ENCODE data around the gene RAF1. TPM values are rescaled to one million over a fixed set of nuclear protein-coding genes. Genes with fewer than 3 reads are reported as not detected.
"Not testable (repeated sequence)": the region's sequence is repeated elsewhere in the genome, so short reads cannot be mapped to it uniquely, and the experiment has no call there.

Gene RAF1
- 62.1 and 91.4 TPM in 2 replicates for total RNA-seq (2014; rRNA removed; shearing (Covaris generic))

- H3K36me3 ChIP-seq, result peaks cover 9% of the 10 kb centered on the region
- H3K27ac ChIP-seq, result peak within 1 kb of the TSS; percentile 95
- H3K4me1 ChIP-seq (replicated peaks), result peaks cover 22% of the 10 kb centered on the region
- peak; percentile 94 to 96 for DNase-seq (ENCODE audit: low read depth in 1 of 2, low spot score in 2 of 2)
- H3K9me3 ChIP-seq (replicated peaks), result no peaks in the 10 kb centered on the region
- peak within 1 kb of the TSS; percentile 93 for H3K4me3 ChIP-seq
- no peaks in the 10 kb centered on the region for H3K27me3 ChIP-seq (replicated peaks)
Measured at GRCh38 chr3:12663936-12664908, at the start of gene RAF1. Gene RAF1, minus strand, starts transcription at chr3:12664117. Its CDS starts 45,396 bp downstream, at chr3:12618721.

GRCh38 chr3:12710062-12710461, 46.1 kb upstream of the RAF1 start:
- no peaks in the 10 kb centered on the region for H3K4me1 ChIP-seq (replicated peaks)
- no peaks in the 10 kb centered on the region for H3K36me3 ChIP-seq
- H3K27ac ChIP-seq, result no peak overlapping the region
- H3K9me3 ChIP-seq (replicated peaks), result no peaks in the 10 kb centered on the region
- no peak overlapping the region for H3K4me3 ChIP-seq
- H3K27me3 ChIP-seq (replicated peaks), result no peaks in the 10 kb centered on the region
- no peak for DNase-seq (ENCODE audit: low read depth in 1 of 2, low spot score in 2 of 2)

GRCh38 chr3:12709334-12709733, 45.4 kb upstream of the RAF1 start:
- Histone ChIP-seq H3K27me3 (replicated peaks) (no peaks in the 10 kb centered on the region), H3K27ac (no peak overlapping the region), H3K4me3 (no peak overlapping the region), H3K9me3 (replicated peaks) (no peaks in the 10 kb centered on the region), H3K4me1 (replicated peaks) (no peaks in the 10 kb centered on the region), H3K36me3 (no peaks in the 10 kb centered on the region)
- no peak for DNase-seq (ENCODE audit: low read depth in 1 of 2, low spot score in 2 of 2)

- H3K4me3 ChIP-seq, result no peak overlapping the region
- no peaks in the 10 kb centered on the region for H3K4me1 ChIP-seq (replicated peaks)
- no peak overlapping the region for H3K27ac ChIP-seq
- no peaks in the 10 kb centered on the region for H3K9me3 ChIP-seq (replicated peaks)
- H3K27me3 ChIP-seq (replicated peaks), result no peaks in the 10 kb centered on the region
- DNase-seq (ENCODE audit: low read depth in 1 of 2, low spot score in 2 of 2), result no peak
- no peaks in the 10 kb centered on the region for H3K36me3 ChIP-seq
Measured at GRCh38 chr3:12708584-12709192, 44.8 kb upstream of the RAF1 start.

- Histone ChIP-seq H3K36me3 (no peaks in the 10 kb centered on the region), H3K27ac (no peak overlapping the region), H3K4me3 (no peak overlapping the region), H3K27me3 (replicated peaks) (no peaks in the 10 kb centered on the region), H3K9me3 (replicated peaks) (no peaks in the 10 kb centered on the region), H3K4me1 (replicated peaks) (no peaks in the 10 kb centered on the region)
- DNase-seq (ENCODE audit: low read depth in 1 of 2, low spot score in 2 of 2), result no peak
Measured at GRCh38 chr3:12707449-12707848, 43.5 kb upstream of the RAF1 start.

GRCh38 chr3:12706504-12707253, 42.8 kb upstream of the RAF1 start:
- DNase-seq (ENCODE audit: low read depth in 1 of 2, low spot score in 2 of 2), result peak; percentile 53 to 57
- H3K36me3 ChIP-seq, result no peaks in the 10 kb centered on the region
- H3K27ac ChIP-seq, result no peak overlapping the region
- H3K4me1 ChIP-seq (replicated peaks), result no peaks in the 10 kb centered on the region
- H3K4me3 ChIP-seq, result no peak overlapping the region
- no peaks in the 10 kb centered on the region for H3K27me3 ChIP-seq (replicated peaks)
- no peaks in the 10 kb centered on the region for H3K9me3 ChIP-seq (replicated peaks)

GRCh38 chr3:12705981-12706380, 42.1 kb upstream of the RAF1 start:
- Histone ChIP-seq H3K36me3 (no peaks in the 10 kb centered on the region), H3K27ac (no peak overlapping the region), H3K27me3 (replicated peaks) (no peaks in the 10 kb centered on the region), H3K4me3 (no peak overlapping the region), H3K9me3 (replicated peaks) (no peaks in the 10 kb centered on the region), H3K4me1 (replicated peaks) (no peaks in the 10 kb centered on the region)
- DNase-seq (ENCODE audit: low read depth in 1 of 2, low spot score in 2 of 2), result no peak

GRCh38 chr3:12705374-12705926, 41.5 kb upstream of the RAF1 start:
- H3K27me3 ChIP-seq (replicated peaks), result no peaks in the 10 kb centered on the region
- no peaks in the 10 kb centered on the region for H3K9me3 ChIP-seq (replicated peaks)
- DNase-seq (ENCODE audit: low read depth in 1 of 2, low spot score in 2 of 2), result no peak
- H3K36me3 ChIP-seq, result no peaks in the 10 kb centered on the region
- H3K4me1 ChIP-seq (replicated peaks), result no peaks in the 10 kb centered on the region
- no peak overlapping the region for H3K4me3 ChIP-seq
- H3K27ac ChIP-seq, result no peak overlapping the region

- Histone ChIP-seq H3K4me1 (replicated peaks) (no peaks in the 10 kb centered on the region), H3K36me3 (no peaks in the 10 kb centered on the region), H3K27ac (no peak overlapping the region), H3K9me3 (replicated peaks) (no peaks in the 10 kb centered on the region), H3K27me3 (replicated peaks) (no peaks in the 10 kb centered on the region), H3K4me3 (no peak overlapping the region)
- no peak for DNase-seq (ENCODE audit: low read depth in 1 of 2, low spot score in 2 of 2)
Measured at GRCh38 chr3:12702501-12702900, 38.6 kb upstream of the RAF1 start.

- DNase-seq (ENCODE audit: low read depth in 1 of 2, low spot score in 2 of 2); H3K4me3 ChIP-seq; H3K9me3 ChIP-seq (replicated peaks); H3K36me3 ChIP-seq; H3K27ac ChIP-seq; H3K27me3 ChIP-seq (replicated peaks); H3K4me1 ChIP-seq (replicated peaks): not testable (repeated sequence)
Measured at GRCh38 chr3:12701601-12702000, 37.7 kb upstream of the RAF1 start.

GRCh38 chr3:12700800-12701199, 36.9 kb upstream of the RAF1 start:
- Histone ChIP-seq H3K9me3 (replicated peaks) (no peaks in the 10 kb centered on the region), H3K4me3 (no peak overlapping the region), H3K27ac (no peak overlapping the region), H3K4me1 (replicated peaks) (no peaks in the 10 kb centered on the region), H3K27me3 (replicated peaks) (no peaks in the 10 kb centered on the region), H3K36me3 (no peaks in the 10 kb centered on the region)
- no peak for DNase-seq (ENCODE audit: low read depth in 1 of 2, low spot score in 2 of 2)

GRCh38 chr3:12695916-12696315, 32.0 kb upstream of the RAF1 start:
- H3K27ac ChIP-seq, result no peak overlapping the region
- no peak overlapping the region for H3K4me3 ChIP-seq
- H3K27me3 ChIP-seq (replicated peaks), result no peaks in the 10 kb centered on the region
- no peak for DNase-seq (ENCODE audit: low read depth in 1 of 2, low spot score in 2 of 2)
- H3K4me1 ChIP-seq (replicated peaks), result no peaks in the 10 kb centered on the region
- no peaks in the 10 kb centered on the region for H3K36me3 ChIP-seq
- no peaks in the 10 kb centered on the region for H3K9me3 ChIP-seq (replicated peaks)

- Histone ChIP-seq H3K4me3 (no peak overlapping the region), H3K27me3 (replicated peaks) (no peaks in the 10 kb centered on the region), H3K9me3 (replicated peaks) (no peaks in the 10 kb centered on the region), H3K4me1 (replicated peaks) (no peaks in the 10 kb centered on the region), H3K36me3 (no peaks in the 10 kb centered on the region), H3K27ac (no peak overlapping the region)
- DNase-seq (ENCODE audit: low read depth in 1 of 2, low spot score in 2 of 2), result no peak
Measured at GRCh38 chr3:12695112-12695511, 31.2 kb upstream of the RAF1 start.
